Keratinocyte (primary cell): ENCODE data around the gene SSTR3. TPM values are rescaled to one million over a fixed set of nuclear protein-coding genes. Genes with fewer than 3 reads are reported as not detected.

ENCODE experiments used
- DNase-seq: peaks from one replicate; pipeline ENCODE4 v3.0.0-alpha.2; 2011; ENCODE audit warnings: low read depth, missing footprints, low spot score
- FAIRE-seq: peaks from 2 replicates; lab custom pipeline; 2011; peaks lifted over from hg19 to GRCh38; lab: Jason Lieb, UNC
- H2AFZ ChIP-seq: 2 replicates; pipeline ENCODE4 v1.6.0; 2012; ENCODE audit warnings: low read length, control low read depth, inconsistent platforms; ENCODE audit not compliant: control insufficient read depth
- H3K27ac ChIP-seq: 2 replicates; pipeline ENCODE4 v1.5.1; 2011; ENCODE audit warnings: low read length; ENCODE audit not compliant: control insufficient read depth, insufficient read depth
- H3K27me3 ChIP-seq: 3 replicates; pipeline ENCODE4 v1.6.0; 2011; ENCODE audit warnings: low read length; ENCODE audit not compliant: control insufficient read depth, insufficient read depth; ENCODE audit errors: extremely low read depth
- H3K36me3 ChIP-seq, 2 experiments: 2 replicates in 1 of 2; 3 replicates in 1 of 2; pipeline ENCODE4 v1.5.1; 2011; ENCODE audit warnings: low read length in 2 of 2, mild to moderate bottlenecking in 1 of 2; ENCODE audit not compliant: control insufficient read depth in 2 of 2, insufficient read depth in 2 of 2; ENCODE audit errors: extremely low read depth in 1 of 2
- H3K4me1 ChIP-seq: 3 replicates; pipeline ENCODE4 v1.5.1; 2011; ENCODE audit warnings: low read length; ENCODE audit not compliant: control insufficient read depth, insufficient read depth; ENCODE audit errors: extremely low read depth
- H3K4me2 ChIP-seq: 3 replicates; pipeline ENCODE4 v1.6.0; 2011; ENCODE audit warnings: low read depth, low read length; ENCODE audit not compliant: control insufficient read depth, insufficient read depth; ENCODE audit errors: extremely low read depth
- H3K4me3 ChIP-seq, 3 experiments: fragments of 200-600 bp in 1 of 3; sonication (generic) in 1 of 3; 2 replicates in 2 of 3; 3 replicates in 1 of 3; pipeline ENCODE4 v1.5.1; 2011 to 2016; ENCODE audit warnings: low read length in 3 of 3, mild to moderate bottlenecking in 3 of 3, control low read depth in 2 of 3, inconsistent platforms in 1 of 3, low read depth in 1 of 3, mixed read lengths in 1 of 3, mixed run types in 1 of 3, moderate library complexity in 1 of 3; ENCODE audit not compliant: control insufficient read depth in 2 of 3, insufficient read depth in 2 of 3; ENCODE audit errors: extremely low read depth in 1 of 3
- H3K79me2 ChIP-seq: 2 replicates; pipeline ENCODE4 v1.6.0; 2012; ENCODE audit warnings: low read length; ENCODE audit not compliant: control insufficient read depth, insufficient read depth
- H3K9ac ChIP-seq: 3 replicates; pipeline ENCODE4 v1.6.0; 2011; ENCODE audit warnings: low read length; ENCODE audit not compliant: control insufficient read depth, insufficient read depth; ENCODE audit errors: extremely low read depth
- H3K9me1 ChIP-seq: 3 replicates; pipeline ENCODE4 v1.6.0; 2011; ENCODE audit warnings: low read length; ENCODE audit not compliant: control insufficient read depth, insufficient read depth; ENCODE audit errors: extremely low read depth
- H3K9me3 ChIP-seq: 2 replicates; pipeline ENCODE4 v1.5.1; 2012; ENCODE audit warnings: low read depth, low read length; ENCODE audit not compliant: control insufficient read depth
- H4K20me1 ChIP-seq: 3 replicates; pipeline ENCODE4 v1.6.0; 2011; ENCODE audit warnings: low read length; ENCODE audit not compliant: control insufficient read depth, insufficient read depth; ENCODE audit errors: extremely low read depth
- CTCF ChIP-seq, 3 experiments: IDR thresholded peaks in 1 of 3; conservative IDR thresholded peaks in 1 of 3; optimal IDR thresholded peaks in 1 of 3; 2 replicates in 2 of 3; 3 replicates in 1 of 3; pipeline versions ENCODE3 to v1.5.1; 2011; ENCODE audit warnings: low read length in 3 of 3, mild to moderate bottlenecking in 3 of 3, moderate library complexity in 2 of 3, control low read depth in 1 of 3, inconsistent platforms in 1 of 3; ENCODE audit not compliant: insufficient read depth in 2 of 3; ENCODE audit errors: extremely low read depth in 1 of 3
- EZH2 ChIP-seq: IDR thresholded peaks from one replicate; pipeline ENCODE4 v1.6.1; 2012; ENCODE audit warnings: inconsistent platforms, mild to moderate bottlenecking, low read length, moderate library complexity
- dilution Hi-C: fragments of 300-500 bp; cut with MboI; formaldehyde crosslinking; loops from one replicate; pipeline ENCODE4 v1.7.0; 2020; ENCODE audit warnings: low sequenced_read_pairs; ENCODE audit not compliant: extremely low pct_ligation_motif_present
- polyA plus RNA-seq, 5 experiments: library from polyadenylated mRNA; depleted of rRNA in 3 of 5; stranded (reverse) in 3 of 5; stranded (forward) in 1 of 5; unstranded in 1 of 5; fragments of >200 nt; gene quantifications; 1 replicate in 1 of 5; 2 replicates in 3 of 5; 3 replicates in 1 of 5; pipeline versions ENCODE4 v1.2.1 to v1.2.3, GENCODE V29; 2011 to 2012; ENCODE audit warnings: missing spikeins in 2 of 5, low read depth in 1 of 5, low replicate concordance in 1 of 5

SSTR3 gene
- polyA plus RNA-seq, 1 donor (not counting 4 experiments of a cell fraction or from before 2014, with no cell fraction given), result not detected

DNA sequence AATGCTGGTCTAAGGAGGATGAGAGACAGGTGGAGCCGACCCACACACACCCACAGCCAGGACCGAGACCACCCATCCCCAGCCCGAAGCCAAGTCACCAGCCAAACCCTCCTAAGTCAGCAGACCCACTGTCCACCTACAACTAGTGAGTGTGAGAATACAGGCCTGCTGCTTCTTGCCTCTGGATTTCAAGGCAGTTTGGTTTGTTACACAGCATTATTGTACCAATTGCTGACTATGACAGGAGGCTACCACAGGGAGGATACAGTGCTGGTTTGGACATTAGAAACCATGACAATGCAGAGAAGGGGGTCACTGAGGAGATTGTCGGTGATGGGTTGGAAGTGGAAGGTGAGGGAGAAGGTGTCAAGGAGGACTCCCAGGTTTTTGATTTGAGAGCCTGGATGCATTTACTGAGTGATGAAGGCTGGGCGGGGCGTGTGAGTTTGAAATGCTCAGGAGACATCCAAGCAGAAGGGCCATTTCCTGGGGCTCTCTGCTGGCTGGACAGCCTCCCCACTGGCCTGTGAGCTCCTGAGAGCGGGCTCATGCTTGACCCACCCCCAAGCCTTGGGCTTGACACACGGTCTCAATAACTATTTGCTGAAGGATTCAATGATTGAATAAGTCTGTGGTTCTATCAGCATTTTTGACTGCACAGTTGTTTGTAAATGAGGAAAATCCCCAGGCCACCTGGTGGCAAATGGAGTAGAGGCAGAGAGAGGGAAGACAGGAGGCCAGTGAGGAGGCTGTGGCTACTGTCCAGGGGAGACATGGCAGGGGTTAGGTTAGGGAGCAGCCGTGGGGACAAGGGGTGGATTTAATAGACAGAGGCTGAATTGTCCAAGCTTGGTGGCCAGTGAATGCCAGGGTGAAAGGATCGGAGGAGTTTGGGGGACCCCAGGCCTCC is 9.4 kb upstream of the SSTR3 start:
- FAIRE-seq, result no peak
- no peak overlapping the region for H2AFZ ChIP-seq
- no peaks in the 10 kb centered on the region for H3K4me1 ChIP-seq
- H3K9ac ChIP-seq, result no peak overlapping the region
- H3K27ac ChIP-seq, result no peak overlapping the region
- no peak overlapping the region for H3K4me2 ChIP-seq
- H4K20me1 ChIP-seq, result no peaks in the 10 kb centered on the region
- peaks cover 14 to 19% of the 10 kb centered on the region in 2 experiments for H3K36me3 ChIP-seq
- no peaks in the 10 kb centered on the region for H3K79me2 ChIP-seq
- TF ChIP-seq CTCF (optimal IDR thresholded peaks at IDR 0.05 in 1 of 3, IDR thresholded peaks at IDR 0.05 in 1 of 3, conservative IDR thresholded peaks at IDR 0.05 in 1 of 3; ENCODE audit: extremely low read depth in 1 of 3, insufficient read depth in 2 of 3, low read length in 3 of 3) (no peak), EZH2 (no peak)
- dilution Hi-C loops, result no loop called here
- no peak overlapping the region for H3K4me3 ChIP-seq
- no peaks in the 10 kb centered on the region for H3K9me1 ChIP-seq
- no peaks in the 10 kb centered on the region for H3K27me3 ChIP-seq
- DNase-seq, result no peak
- H3K9me3 ChIP-seq, result no peaks in the 10 kb centered on the region

DNA sequence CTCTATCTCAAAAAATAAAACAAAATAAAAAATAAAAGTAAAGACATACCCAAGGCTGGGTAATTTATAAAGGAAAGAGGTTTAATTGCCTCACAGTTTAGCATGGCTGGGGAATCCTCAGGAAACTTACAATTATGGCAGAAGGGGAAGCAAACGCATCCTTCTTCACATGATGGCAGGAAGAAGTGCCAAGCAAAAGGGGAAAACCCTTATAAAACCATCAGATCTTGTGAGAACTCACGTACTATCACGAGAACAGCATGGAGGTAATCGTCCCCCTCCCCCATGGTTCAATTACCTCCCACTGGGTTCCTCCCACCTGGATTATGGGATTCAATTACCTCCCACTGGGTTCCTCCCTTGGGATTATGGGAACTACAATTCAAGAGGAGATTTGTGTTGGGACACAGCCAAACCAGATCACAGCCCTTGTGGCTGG is 8.3 kb upstream of the SSTR3 start:
- dilution Hi-C loops, result no loop called here
- FAIRE-seq, result no peak

More for the DNA sequence above, 8.3 kb upstream of the SSTR3 start:
- Histone ChIP-seq H3K9me3 (no peaks in the 10 kb centered on the region), H3K9me1 (no peaks in the 10 kb centered on the region), H3K27me3 (no peaks in the 10 kb centered on the region), H3K36me3 (peaks cover 8 to 9% of the 10 kb centered on the region in 2 experiments), H3K4me1 (no peaks in the 10 kb centered on the region), H3K4me3 (no peak overlapping the region), H3K9ac (no peak overlapping the region), H3K79me2 (no peaks in the 10 kb centered on the region), H3K4me2 (no peak overlapping the region), H2AFZ (no peak overlapping the region), H3K27ac (no peak overlapping the region), H4K20me1 (no peaks in the 10 kb centered on the region)
- no peak for DNase-seq
- no peak for TF ChIP-seq EZH2
- TF ChIP-seq CTCF (optimal IDR thresholded peaks at IDR 0.05 in 1 of 3, IDR thresholded peaks at IDR 0.05 in 1 of 3, conservative IDR thresholded peaks at IDR 0.05 in 1 of 3; ENCODE audit: extremely low read depth in 1 of 3, insufficient read depth in 2 of 3, low read length in 3 of 3), result no peak
